Measurements from ENCODE around the gene MRPS31.

Gene MRPS31

DNA sequence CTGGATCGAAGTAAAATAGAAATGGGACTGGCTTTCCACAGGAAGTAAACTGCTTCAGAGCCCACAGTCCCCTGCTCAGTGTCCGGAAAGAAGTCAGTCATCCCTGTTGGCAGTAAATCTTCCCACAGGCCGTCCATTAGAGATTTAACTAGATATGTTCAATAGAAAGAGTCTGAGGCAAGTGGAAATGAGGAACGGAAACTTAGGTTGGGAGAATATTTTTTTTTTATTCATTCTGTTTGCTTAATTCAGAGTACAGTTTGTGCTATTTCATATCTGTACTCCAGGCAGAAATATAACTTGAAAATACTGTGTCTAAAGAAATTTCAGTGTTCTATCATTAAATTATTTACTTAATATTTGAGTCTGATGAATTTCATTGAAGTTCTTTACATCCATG, 41.1 kb upstream of the MRPS31 start:
- TF ChIP-seq CTCF (IDR thresholded peaks at IDR 0.05; ENCODE audit: control extremely low read depth, extremely low read depth, low read depth, missing control alignments), result no peak
- ChIA-PET CTCF (interaction anchor here (1.1 to 2.2 kb wide), 5 partner anchors 9 to 35 kb away, joined by 3 to 11 read pairs (median 6); partner anchors contain the start of gene SLC25A15), POLR2A (no interaction called here)
- DNase-seq (ENCODE audit: extremely low spot score), result no peak

- ChIA-PET POLR2A (no interaction called here), CTCF (no interaction called here)
- no peak for TF ChIP-seq CTCF (IDR thresholded peaks at IDR 0.05; ENCODE audit: control extremely low read depth, extremely low read depth, low read depth, missing control alignments)
- DNase-seq (ENCODE audit: extremely low spot score), result no peak
These were observed 38.5 kb upstream of the MRPS31 start for GRCh38 chr13:40809471-40809870.

GRCh38 chr13:40806241-40806640, 35.3 kb upstream of the MRPS31 start:
- POLR2A ChIA-PET, result no interaction called here
- DNase-seq (ENCODE audit: extremely low spot score), result no peak
- CTCF ChIA-PET, result interaction anchor here (1.6 to 1.7 kb wide), 2 partner anchors 8 to 29 kb away, joined by 4 to 6 read pairs; no protein-coding TSS in a partner anchor
- TF ChIP-seq CTCF (IDR thresholded peaks at IDR 0.05; ENCODE audit: control extremely low read depth, extremely low read depth, low read depth, missing control alignments), result no peak

- TF ChIP-seq CTCF (IDR thresholded peaks at IDR 0.05; ENCODE audit: control extremely low read depth, extremely low read depth, low read depth, missing control alignments), result no peak
- POLR2A ChIA-PET, result no interaction called here
- CTCF ChIA-PET, result no interaction called here
These were observed 32.3 kb upstream of the MRPS31 start for GRCh38 chr13:40803316-40803715.

DNA sequence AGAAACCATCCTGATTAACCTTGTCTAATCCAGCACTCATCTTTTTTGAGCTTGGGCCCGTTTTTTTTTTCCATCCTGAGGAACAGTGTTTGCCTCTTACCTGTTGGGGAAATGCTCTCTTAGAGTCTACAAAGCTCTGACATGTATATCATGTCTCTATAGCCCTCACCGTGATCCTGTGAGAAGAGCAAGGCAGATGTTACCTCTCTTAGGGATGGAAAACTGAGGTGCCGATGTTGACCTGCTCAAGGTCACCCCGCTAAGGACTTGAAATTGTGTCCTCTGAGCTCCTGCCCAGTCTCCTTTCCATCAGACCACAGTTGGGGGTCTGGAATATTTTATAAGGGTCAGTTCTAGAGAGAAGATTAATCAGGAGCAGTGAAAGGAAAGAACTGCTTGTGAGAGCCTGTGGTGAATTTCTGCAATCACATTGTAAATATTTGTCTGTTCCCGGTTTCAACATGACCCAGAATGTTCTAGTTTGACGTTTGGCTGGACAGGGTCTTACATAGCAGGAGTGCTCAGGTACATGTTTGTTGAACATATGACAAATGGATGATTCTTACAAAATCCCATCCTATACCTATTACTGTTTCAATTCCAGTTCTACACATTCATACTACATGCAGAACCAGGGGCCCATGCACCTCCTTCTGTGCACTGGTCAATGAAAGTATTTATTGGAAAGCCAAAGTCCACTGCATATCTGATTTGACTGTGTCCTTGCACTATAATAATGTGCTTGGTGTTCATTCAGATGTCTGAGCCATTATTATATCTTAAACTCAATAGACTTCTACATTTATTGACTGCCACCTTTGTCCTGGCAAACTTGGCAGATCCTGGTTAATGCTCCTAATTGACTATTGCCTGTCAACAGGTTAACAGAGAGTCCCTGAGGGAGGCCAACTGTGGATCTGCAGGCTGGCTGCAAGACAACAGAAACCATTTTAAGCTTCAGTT, 30.5 kb upstream of the MRPS31 start:
- ChIA-PET CTCF (interaction anchor here (1.3 to 2.1 kb wide), 4 partner anchors 12 to 25 kb away, joined by 3 to 7 read pairs (median 3); partner anchors contain the start of gene SLC25A15), POLR2A (no interaction called here)
- TF ChIP-seq CTCF (IDR thresholded peaks at IDR 0.05; ENCODE audit: control extremely low read depth, extremely low read depth, low read depth, missing control alignments), result no peak
- DNase-seq (ENCODE audit: extremely low spot score), result no peak

More at GRCh38 chr13:40803316-40803715, 32.3 kb upstream of the MRPS31 start:
- DNase-seq (ENCODE audit: extremely low spot score), result no peak

DNA sequence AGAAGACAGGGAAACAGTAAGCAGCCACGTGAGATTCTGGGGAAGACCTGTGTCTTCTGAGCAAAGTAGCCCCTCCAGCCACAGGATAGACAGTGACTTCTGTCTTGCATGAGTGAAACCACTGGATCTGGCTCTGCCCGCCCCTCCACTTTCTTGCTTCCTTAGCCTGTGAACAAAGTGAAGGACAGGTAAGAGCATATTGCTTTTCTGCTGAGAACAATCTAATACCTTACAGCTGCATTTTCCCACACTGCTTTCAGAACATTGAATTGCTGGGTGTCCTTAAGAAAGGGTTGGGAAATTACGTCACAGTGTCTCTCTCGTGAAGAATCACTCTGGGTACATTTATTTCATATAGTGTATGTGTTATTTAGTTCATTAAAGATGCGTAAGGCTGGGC, 29.6 kb upstream of the MRPS31 start:
- ChIA-PET CTCF (interaction anchor here (1.3 to 2.1 kb wide), 4 partner anchors 11 to 14 kb away, joined by 3 to 7 read pairs (median 4); partner anchors contain the start of gene SLC25A15), POLR2A (no interaction called here)
- no peak for DNase-seq (ENCODE audit: extremely low spot score)
- TF ChIP-seq CTCF (IDR thresholded peaks at IDR 0.05; ENCODE audit: control extremely low read depth, extremely low read depth, low read depth, missing control alignments), result no peak

Measured in GM10248 (cell line).